ENCODE measurements around the gene MAP2. TPM values are rescaled to one million over a fixed set of nuclear protein-coding genes. Genes with fewer than 3 reads are reported as not detected.

The MAP2 gene
- total and polyA plus RNA-seq, 4 donors = 215 to 669 (median 469) TPM

- H3K4me3 ChIP-seq (ENCODE audit: low read depth, low read length) = no peak overlapping the region
- H3K9me3 ChIP-seq (ENCODE audit: control insufficient read depth, insufficient read depth, low read length) = peaks cover 3% of the 10 kb centered on the region
- peak in 1 of 6 donors; percentile 91 for DNase-seq (ENCODE audit: low read depth in 4 of 6, low spot score in 6 of 6)
- H3K4me1 ChIP-seq (ENCODE audit: control insufficient read depth, insufficient read depth, low read length) = peaks cover 3% of the 10 kb centered on the region
- no peaks in the 10 kb centered on the region for H3K27me3 ChIP-seq (ENCODE audit: control insufficient read depth, insufficient read depth, low read length)
- H3K36me3 ChIP-seq (ENCODE audit: control insufficient read depth, insufficient read depth, low read length) = peaks cover 6% of the 10 kb centered on the region
- WGBS (ENCODE audit: insufficient coverage) = 6% methylated on average over 2 of the region's 5 CpGs
- no peak overlapping the region for H3K27ac ChIP-seq (ENCODE audit: low read depth, low read length)
These were observed 189.9 kb downstream of the MAP2 start for GRCh38 chr2:209613649-209614305.

- H3K27ac ChIP-seq (ENCODE audit: low read depth, low read length) = no peak overlapping the region
- no peak overlapping the region for H3K4me3 ChIP-seq (ENCODE audit: low read depth, low read length)
- 13% methylated on average over 2 of the region's 6 CpGs for WGBS (ENCODE audit: insufficient coverage)
These were observed 191.0 kb downstream of the MAP2 start for GRCh38 chr2:209614690-209615369.

GRCh38 chr2:209619782-209620181 is 195.9 kb downstream of the MAP2 start:
- peaks cover 3% of the 10 kb centered on the region for H3K9me3 ChIP-seq (ENCODE audit: control insufficient read depth, insufficient read depth, low read length)
- peaks cover 6% of the 10 kb centered on the region for H3K36me3 ChIP-seq (ENCODE audit: control insufficient read depth, insufficient read depth, low read length)
- H3K27ac ChIP-seq (ENCODE audit: low read depth, low read length) = no peak overlapping the region
- H3K4me1 ChIP-seq (ENCODE audit: control insufficient read depth, insufficient read depth, low read length) = no peaks in the 10 kb centered on the region
- H3K4me3 ChIP-seq (ENCODE audit: low read depth, low read length) = no peak overlapping the region
- H3K27me3 ChIP-seq (ENCODE audit: control insufficient read depth, insufficient read depth, low read length) = no peaks in the 10 kb centered on the region
- no peak for DNase-seq (ENCODE audit: low read depth in 4 of 6, low spot score in 6 of 6)

More at GRCh38 chr2:209614690-209615369, 191.0 kb downstream of the MAP2 start:
- DNase-seq (ENCODE audit: low read depth in 4 of 6, low spot score in 6 of 6) = peak in 2 of 6 donors; percentile 33 to 93
- peaks cover 6% of the 10 kb centered on the region for H3K36me3 ChIP-seq (ENCODE audit: control insufficient read depth, insufficient read depth, low read length)
- H3K9me3 ChIP-seq (ENCODE audit: control insufficient read depth, insufficient read depth, low read length) = peaks cover 3% of the 10 kb centered on the region
- peaks cover 3% of the 10 kb centered on the region for H3K4me1 ChIP-seq (ENCODE audit: control insufficient read depth, insufficient read depth, low read length)
- no peaks in the 10 kb centered on the region for H3K27me3 ChIP-seq (ENCODE audit: control insufficient read depth, insufficient read depth, low read length)

GRCh38 chr2:209624192-209624938 is 200.5 kb downstream of the MAP2 start:
- no CpG with 5 or more reads among the region's 4 CpGs for WGBS (ENCODE audit: insufficient coverage)

GRCh38 chr2:209629597-209629996 is 205.8 kb downstream of the MAP2 start:
- Histone ChIP-seq H3K36me3 (ENCODE audit: control insufficient read depth, insufficient read depth, low read length) (no peaks in the 10 kb centered on the region), H3K4me1 (ENCODE audit: control insufficient read depth, insufficient read depth, low read length) (no peaks in the 10 kb centered on the region), H3K9me3 (ENCODE audit: control insufficient read depth, insufficient read depth, low read length) (no peaks in the 10 kb centered on the region), H3K27ac (ENCODE audit: low read depth, low read length) (no peak overlapping the region), H3K27me3 (ENCODE audit: control insufficient read depth, insufficient read depth, low read length) (no peaks in the 10 kb centered on the region), H3K4me3 (ENCODE audit: low read depth, low read length) (no peak overlapping the region)
- DNase-seq (ENCODE audit: low read depth in 4 of 6, low spot score in 6 of 6) = peak in 1 of 6 donors; percentile 54

More at GRCh38 chr2:209624192-209624938, 200.5 kb downstream of the MAP2 start:
- peak in 1 of 6 donors; percentile 28 for DNase-seq (ENCODE audit: low read depth in 4 of 6, low spot score in 6 of 6)
- no peak overlapping the region for H3K27ac ChIP-seq (ENCODE audit: low read depth, low read length)
- no peaks in the 10 kb centered on the region for H3K4me1 ChIP-seq (ENCODE audit: control insufficient read depth, insufficient read depth, low read length)
- no peaks in the 10 kb centered on the region for H3K27me3 ChIP-seq (ENCODE audit: control insufficient read depth, insufficient read depth, low read length)
- no peaks in the 10 kb centered on the region for H3K36me3 ChIP-seq (ENCODE audit: control insufficient read depth, insufficient read depth, low read length)
- H3K9me3 ChIP-seq (ENCODE audit: control insufficient read depth, insufficient read depth, low read length) = no peaks in the 10 kb centered on the region
- no peak overlapping the region for H3K4me3 ChIP-seq (ENCODE audit: low read depth, low read length)

- WGBS (ENCODE audit: insufficient coverage) = no CpG with 5 or more reads among the region's 2 CpGs
- H3K4me3 ChIP-seq (ENCODE audit: low read depth, low read length) = no peak overlapping the region
- H3K27ac ChIP-seq (ENCODE audit: low read depth, low read length) = no peak overlapping the region
- peaks cover 4% of the 10 kb centered on the region for H3K4me1 ChIP-seq (ENCODE audit: control insufficient read depth, insufficient read depth, low read length)
- no peaks in the 10 kb centered on the region for H3K36me3 ChIP-seq (ENCODE audit: control insufficient read depth, insufficient read depth, low read length)
- peak in 1 of 6 donors; percentile 17 for DNase-seq (ENCODE audit: low read depth in 4 of 6, low spot score in 6 of 6)
- H3K9me3 ChIP-seq (ENCODE audit: control insufficient read depth, insufficient read depth, low read length) = no peaks in the 10 kb centered on the region
- no peaks in the 10 kb centered on the region for H3K27me3 ChIP-seq (ENCODE audit: control insufficient read depth, insufficient read depth, low read length)
These were observed 210.1 kb downstream of the MAP2 start for GRCh38 chr2:209633911-209634310.

GRCh38 chr2:209636076-209636475 is 212.2 kb downstream of the MAP2 start:
- DNase-seq (ENCODE audit: low read depth in 4 of 6, low spot score in 6 of 6) = peak; percentile 47 to 89 (median 64)
- Histone ChIP-seq H3K9me3 (ENCODE audit: control insufficient read depth, insufficient read depth, low read length) (no peaks in the 10 kb centered on the region), H3K27me3 (ENCODE audit: control insufficient read depth, insufficient read depth, low read length) (no peaks in the 10 kb centered on the region), H3K36me3 (ENCODE audit: control insufficient read depth, insufficient read depth, low read length) (no peaks in the 10 kb centered on the region), H3K27ac (ENCODE audit: low read depth, low read length) (peak overlapping the region; percentile 72), H3K4me3 (ENCODE audit: low read depth, low read length) (no peak overlapping the region), H3K4me1 (ENCODE audit: control insufficient read depth, insufficient read depth, low read length) (peaks cover 4% of the 10 kb centered on the region)

GRCh38 chr2:209637293-209637692 is 213.4 kb downstream of the MAP2 start:
- Histone ChIP-seq H3K27ac (ENCODE audit: low read depth, low read length) (no peak overlapping the region), H3K9me3 (ENCODE audit: control insufficient read depth, insufficient read depth, low read length) (no peaks in the 10 kb centered on the region), H3K36me3 (ENCODE audit: control insufficient read depth, insufficient read depth, low read length) (no peaks in the 10 kb centered on the region), H3K4me3 (ENCODE audit: low read depth, low read length) (no peak overlapping the region), H3K27me3 (ENCODE audit: control insufficient read depth, insufficient read depth, low read length) (no peaks in the 10 kb centered on the region), H3K4me1 (ENCODE audit: control insufficient read depth, insufficient read depth, low read length) (peaks cover 4% of the 10 kb centered on the region)
- DNase-seq (ENCODE audit: low read depth in 4 of 6, low spot score in 6 of 6) = no peak
- WGBS (ENCODE audit: insufficient coverage) = 93% methylated on average over 1 of the region's 3 CpGs

- no peak overlapping the region for H3K27ac ChIP-seq (ENCODE audit: low read depth, low read length)
- H3K36me3 ChIP-seq (ENCODE audit: control insufficient read depth, insufficient read depth, low read length) = no peaks in the 10 kb centered on the region
- H3K27me3 ChIP-seq (ENCODE audit: control insufficient read depth, insufficient read depth, low read length) = no peaks in the 10 kb centered on the region
- H3K4me3 ChIP-seq (ENCODE audit: low read depth, low read length) = no peak overlapping the region
- DNase-seq (ENCODE audit: low read depth in 4 of 6, low spot score in 6 of 6) = no peak
- peaks cover 4% of the 10 kb centered on the region for H3K4me1 ChIP-seq (ENCODE audit: control insufficient read depth, insufficient read depth, low read length)
- WGBS (ENCODE audit: insufficient coverage) = no CpG with 5 or more reads among the region's 2 CpGs
- H3K9me3 ChIP-seq (ENCODE audit: control insufficient read depth, insufficient read depth, low read length) = no peaks in the 10 kb centered on the region
These were observed 214.5 kb downstream of the MAP2 start for GRCh38 chr2:209638346-209638745.
